ENCODE measurements around the gene TMEM151A.

TMEM151A gene

DNA sequence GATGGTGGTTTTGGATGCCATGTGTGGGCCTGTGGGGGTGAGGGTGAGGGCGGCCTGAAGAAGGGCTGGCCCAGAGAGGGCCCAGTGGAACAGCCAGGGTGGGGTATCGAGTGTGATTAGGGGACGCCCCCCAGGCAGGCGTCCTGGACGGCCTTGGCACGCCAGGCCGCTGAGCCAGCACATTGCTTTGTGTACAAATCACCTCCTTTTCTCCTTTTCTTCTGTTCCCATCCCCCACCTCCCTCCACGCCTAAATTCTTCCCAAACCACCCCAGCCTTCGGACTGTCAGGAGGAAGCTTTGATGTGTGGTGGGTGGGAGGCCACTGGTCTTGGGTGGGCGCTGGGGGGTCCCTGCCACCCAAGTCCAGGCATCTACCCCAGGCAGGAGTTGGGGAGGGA, 33.0 kb downstream of the TMEM151A start:
- DNase-seq: no peak

DNA sequence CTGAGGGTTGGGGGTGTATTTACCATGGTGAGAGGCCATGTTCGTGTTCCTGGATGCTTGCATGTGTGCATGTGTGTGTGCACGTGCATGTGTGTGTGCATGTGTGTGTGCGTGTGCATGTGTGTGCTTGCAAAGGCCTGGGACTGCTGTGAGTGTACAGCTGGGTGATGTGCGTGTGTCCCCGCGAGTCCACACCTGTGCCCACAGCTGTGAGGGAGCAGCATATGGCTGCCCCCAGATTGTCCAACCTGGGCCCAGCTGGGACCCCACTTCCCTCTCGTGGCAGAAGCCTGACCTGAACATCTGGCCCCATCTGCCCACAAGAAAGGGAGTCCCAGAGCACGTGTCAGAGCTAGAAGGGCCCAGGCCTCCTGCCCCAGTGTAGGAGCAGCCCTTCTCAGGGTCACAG, 33.6 kb downstream of the TMEM151A start:
- no peak for DNase-seq

DNA sequence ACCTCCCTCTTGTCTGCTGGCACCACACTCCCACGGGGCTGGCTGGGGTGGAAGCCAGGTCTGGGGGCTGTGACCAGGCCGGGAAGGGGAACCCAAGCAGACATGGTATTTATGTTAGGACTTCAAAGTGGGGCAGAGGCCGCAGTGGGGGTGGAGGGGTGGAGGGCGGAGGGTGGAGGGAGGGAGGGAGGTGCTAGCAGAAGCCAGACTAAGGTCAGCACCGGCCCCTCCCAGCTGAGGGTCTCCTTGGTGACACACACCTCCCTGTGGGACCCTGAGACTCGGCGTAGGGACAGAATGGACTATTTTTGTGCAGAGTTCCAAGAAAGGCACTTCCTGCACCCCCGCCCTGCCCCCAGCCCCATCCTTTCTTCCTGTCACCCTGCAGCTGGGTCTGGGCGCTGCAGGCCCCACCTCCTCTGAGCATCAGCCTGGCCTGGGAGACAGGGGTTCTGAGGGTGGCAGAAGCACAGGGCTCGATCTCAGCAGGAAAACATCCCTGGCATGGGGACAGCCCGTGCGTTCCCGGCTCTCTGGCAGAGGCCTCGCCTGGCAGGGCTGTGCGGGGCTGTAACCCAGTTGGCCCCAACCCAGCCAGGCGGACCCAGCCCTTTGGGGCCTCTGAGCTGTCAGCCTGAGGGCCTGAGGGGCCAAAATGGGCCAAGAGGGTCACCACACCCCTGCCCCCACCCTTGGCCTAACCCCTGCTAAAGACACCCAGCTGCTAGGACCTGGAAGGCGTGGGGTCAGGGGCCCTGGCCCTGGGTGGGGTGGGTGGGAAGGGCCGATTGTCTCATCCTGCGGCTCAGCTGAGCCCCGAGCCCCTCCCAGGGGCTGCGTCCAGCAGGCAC, 34.8 kb downstream of the TMEM151A start:
- peak; percentile 70 for DNase-seq

DNA sequence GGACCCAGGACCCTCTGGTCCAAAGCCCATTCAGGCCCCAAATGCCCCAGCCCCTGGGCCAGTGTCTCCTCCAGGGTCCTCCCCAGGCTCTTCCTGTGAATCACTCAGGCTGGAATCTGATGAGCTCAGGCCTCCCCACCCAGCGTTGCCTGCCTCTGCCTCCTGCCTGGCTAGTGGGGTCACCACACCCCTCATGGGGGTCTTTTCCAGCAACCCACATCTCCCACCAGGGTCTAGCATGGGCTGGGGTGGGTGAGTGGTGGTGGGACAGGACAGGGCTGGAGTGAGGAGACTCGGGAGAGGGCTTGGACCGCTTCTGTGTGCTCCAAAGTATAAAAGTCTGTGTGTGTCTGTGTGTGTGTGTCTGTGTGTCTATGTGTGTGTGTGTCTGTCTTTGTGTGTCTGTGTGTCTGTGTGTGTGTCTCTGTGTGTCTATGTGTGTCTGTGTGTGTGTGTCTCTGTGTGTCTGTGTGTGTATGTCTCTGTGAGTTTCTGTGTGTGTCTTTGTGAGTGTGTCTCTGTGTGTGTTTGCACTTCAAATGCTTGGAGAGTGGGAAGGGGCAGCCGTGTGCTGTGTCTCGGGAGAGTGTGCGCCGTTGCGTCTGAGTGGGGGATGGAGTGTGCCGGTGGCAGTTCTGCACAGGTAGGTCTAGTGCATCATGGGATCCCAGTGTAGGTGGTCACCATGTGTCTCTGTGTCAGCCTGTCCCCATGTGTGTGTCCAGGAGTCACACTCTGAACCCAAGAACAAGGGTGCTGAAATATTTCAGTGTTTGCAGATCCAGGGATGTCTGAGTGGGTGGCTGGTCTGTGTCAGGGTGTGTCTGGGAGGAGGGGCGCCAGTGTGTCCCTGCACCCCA, 35.7 kb downstream of the TMEM151A start:
- no peak for DNase-seq

DNA sequence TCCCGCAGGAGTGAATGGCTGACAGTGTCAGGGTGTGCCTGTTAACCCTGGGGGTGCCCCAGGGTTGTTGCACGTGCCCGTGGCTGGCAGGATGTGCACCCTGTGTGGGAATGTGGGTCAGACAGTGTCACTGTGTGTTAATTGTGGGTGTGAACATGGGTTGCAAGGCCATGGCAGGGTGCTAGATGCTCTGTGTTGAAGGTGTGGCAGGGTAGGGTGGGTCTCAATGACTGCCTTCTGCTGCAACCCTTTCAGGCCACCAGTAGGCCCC, 36.3 kb downstream of the TMEM151A start:
- DNase-seq: no peak

DNA sequence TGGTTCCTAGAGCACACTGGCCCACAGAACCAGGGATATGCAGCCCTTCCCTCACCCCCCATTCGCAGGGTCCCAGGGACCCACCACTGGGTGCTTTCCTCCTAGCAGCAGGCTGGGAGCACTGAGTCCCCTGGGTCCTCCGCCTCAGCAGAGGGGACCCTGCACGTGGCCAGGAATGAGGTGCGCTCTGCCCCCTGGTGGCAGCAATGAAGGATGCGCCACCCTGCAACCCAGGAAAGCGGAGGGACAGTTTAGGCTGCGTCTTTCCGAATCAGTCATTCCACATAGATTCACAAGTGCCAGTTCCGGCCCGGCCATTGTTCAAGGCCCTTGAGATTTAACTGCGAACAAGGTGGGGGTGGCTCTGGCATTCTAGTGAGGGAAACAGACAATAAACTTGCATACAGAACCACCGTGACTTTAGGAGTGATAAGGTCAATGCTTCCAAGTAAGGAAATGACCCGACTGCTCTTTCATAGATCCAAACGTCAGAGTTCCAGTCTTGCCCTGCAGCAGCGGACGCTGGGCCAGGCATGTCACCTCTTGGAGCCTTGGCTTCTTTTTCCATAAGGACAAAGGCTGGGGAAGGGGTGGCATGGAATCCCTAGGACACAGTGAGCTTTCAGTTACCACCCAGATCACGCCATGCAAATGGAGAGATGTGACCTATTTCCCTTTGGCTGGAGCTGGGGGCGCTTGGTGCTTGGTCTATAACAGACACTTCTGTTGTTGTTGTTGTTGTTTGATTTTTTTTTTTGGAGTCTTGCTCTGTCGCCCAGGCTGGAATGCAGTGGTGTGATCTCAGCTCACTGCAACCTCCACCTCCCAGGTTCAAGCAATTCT, 36.8 kb downstream of the TMEM151A start:
- peak; percentile 85 for DNase-seq

DNA sequence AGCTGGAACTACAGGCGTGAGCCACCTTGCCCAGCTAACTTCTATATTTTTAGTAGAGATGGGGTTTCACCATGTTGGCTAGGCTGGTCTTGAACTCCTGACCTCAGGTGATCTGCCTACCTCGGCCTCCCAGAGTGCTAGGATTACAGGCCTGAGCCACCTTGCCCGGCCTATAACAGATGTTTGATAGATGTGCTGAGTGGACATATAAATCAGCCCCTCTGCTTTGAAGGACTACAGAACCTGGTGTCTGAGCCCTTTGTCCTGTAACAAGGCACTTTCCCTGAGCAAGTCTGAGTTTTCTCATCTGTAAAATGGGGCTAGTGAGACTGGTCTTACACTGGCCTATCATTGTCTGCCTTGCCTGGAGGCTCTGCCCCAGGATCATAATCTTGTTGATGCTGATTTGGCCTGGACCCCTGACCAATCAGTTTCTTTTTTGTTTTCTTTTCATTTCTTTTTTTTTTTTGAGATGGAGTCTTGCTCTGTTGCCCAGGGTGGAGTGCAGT, 37.5 kb downstream of the TMEM151A start:
- DNase-seq: no peak

DNA sequence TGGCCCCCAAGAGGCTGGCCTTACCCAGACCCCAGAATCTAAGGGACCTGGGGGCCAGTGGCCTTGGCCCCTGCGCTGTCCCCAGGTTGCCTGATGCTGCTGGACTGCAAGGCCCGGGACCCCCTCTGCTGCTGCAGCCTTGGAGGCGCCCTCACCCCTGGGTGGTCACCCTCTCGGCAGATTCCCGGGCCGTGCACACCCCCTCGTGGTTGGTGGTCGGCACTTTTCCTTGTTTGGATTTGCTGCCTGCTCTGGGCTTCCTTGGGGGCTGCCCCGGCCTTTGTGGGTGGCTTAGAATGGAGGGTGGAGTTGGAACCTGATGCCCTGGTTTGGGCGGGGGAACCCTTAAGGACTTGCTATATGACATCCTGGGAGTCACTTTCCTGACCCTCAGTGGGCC, 39.2 kb downstream of the TMEM151A start:
- DNase-seq: no peak

DNA sequence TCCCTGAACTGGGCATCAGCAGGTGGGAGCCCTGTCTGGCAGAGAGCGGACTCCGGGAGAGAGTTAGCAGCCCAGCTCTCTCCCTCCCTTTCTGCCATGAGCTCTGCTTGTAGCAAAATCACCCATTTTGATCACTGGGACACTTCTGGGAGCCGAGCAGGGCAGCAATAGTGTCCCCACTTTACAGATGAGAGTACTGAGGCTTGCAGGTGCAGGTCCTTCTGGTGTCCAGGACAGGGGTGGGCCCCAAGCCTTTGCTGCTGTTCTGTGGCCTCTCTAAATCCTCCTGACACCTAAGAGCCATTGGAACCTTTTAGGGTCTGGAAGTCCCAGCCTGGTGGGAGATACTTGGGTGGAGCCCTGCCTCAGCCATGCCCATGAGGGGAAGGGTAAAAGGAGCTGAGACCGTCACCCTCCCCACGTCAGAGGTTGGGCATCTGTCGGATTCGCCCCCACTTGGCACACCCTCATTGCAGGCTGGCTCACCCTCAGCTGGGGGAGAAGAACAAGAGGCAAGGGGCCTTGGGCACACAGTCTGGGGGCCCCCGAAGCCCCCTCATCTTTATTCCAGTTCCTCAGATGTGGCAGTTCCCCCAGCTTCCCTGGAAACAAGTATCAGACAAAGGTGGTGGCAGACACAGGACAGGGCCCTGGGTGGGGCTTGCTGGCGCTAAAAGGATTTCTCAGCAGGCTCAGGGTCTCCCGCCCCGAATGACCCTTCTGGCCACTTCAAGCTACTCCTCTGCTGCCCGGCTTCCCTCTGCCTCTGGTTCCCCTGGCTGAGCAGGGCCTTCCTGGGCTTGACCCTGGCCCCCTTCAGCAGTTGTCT, 40.1 kb downstream of the TMEM151A start:
- DNase-seq: no peak

DNA sequence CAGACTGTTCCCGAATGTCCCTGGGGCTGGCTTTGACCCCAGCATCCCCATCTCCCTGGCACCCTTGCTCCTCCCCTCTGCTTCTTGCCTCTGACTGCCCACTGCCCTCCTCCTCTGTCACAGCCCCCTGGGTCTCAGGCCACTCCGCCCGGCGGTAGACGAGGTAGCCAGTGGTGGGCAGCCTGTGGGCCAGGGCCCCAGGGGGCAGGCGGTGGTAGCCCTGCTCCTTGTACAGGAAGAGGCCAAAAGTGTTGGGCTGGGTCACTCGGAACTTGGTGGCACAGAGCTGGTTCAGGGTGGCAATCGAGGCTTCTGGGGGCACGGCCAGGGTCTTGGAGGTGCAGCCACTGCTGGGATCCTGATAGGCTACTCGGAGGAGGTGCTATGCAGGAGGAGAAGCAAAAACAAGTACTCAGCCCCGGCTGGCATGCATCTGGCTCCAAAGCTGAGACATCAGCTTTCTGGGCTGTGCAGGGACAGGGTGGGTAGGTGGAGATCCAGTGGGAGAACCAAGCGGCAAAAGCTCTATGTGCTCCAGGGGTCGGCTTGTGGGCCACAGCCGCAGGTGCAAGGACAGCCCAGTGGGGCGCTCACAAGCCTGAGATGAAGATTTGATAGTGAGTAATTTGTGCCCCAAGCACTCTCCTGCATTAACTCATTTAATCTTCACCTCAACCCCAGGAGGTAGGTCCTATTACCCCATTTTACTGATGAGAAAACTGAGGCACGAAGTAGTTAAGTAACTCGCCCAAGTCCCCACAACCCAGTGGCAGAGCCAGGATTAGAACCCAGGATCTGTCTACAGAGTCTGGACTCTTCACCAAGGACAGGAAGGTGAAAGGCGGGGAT, 40.9 kb downstream of the TMEM151A start:
- no peak for DNase-seq

DNA sequence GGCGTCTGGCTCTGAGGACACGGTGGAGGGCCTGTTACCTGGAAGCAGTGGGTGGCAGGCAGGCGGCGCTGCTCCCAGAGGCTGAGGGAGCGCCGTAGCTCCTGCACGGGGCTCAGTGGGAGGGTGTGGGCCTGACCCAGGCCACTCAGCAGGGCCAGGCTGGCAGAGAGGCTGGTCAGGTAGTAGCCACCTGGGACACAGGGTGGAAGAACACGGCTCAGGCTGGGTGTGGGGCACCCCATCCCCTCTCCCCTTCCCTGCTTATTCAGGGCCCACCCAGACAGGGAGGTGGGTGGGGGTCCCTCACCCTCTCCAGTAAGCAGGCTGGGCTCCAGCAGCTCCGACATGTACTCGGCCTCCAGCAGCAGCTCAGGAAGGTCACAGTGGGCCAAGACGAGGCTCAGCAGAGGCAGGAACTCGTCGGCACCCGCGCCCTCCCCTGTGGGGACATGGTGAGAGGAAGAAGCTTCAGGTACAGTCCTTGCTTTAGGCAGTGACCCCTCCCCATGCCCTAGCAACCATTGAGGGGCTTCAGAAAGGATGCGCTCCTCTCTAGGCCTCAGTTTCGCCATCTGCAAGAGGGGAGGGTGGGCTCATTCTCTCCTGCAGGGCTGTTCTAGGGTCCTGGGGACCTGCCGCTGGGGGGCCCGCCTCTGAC, 41.7 kb downstream of the TMEM151A start:
- no peak for DNase-seq

DNA sequence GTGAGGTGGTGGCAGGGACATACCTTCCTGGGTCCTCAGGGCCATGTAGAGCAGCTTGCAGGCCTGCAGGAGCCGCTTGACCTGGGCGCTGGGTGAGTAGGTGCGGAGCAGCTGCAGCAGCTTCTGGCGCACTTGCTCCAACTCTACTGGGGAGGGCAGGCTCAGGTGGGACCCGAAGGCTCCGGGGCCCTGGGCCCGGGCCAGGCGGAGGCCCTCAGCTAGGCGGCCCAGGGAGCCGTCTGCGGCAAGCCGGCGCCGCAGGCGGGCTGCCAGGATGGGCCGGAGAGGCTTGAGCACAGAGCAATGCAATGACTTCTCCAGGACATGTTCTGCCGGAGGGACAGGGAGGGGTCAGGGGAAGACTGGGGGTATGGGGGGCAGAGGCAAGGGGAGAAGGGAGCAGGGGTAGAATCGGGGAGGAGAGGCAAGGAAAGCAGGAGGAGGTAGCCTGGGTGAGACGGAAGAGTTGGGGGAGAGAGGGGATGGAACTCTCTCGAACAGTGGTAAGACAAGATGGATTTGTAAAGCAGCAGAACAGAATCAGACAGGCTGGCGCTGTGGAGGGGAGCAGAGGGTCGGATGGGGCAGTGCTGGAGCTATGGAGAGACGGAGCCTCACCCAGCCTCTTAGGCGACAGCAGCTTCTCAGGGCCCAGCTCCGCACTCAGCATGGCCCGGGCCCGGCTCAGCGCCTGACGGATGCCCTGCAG, 42.4 kb downstream of the TMEM151A start:
- DNase-seq: no peak

DNA sequence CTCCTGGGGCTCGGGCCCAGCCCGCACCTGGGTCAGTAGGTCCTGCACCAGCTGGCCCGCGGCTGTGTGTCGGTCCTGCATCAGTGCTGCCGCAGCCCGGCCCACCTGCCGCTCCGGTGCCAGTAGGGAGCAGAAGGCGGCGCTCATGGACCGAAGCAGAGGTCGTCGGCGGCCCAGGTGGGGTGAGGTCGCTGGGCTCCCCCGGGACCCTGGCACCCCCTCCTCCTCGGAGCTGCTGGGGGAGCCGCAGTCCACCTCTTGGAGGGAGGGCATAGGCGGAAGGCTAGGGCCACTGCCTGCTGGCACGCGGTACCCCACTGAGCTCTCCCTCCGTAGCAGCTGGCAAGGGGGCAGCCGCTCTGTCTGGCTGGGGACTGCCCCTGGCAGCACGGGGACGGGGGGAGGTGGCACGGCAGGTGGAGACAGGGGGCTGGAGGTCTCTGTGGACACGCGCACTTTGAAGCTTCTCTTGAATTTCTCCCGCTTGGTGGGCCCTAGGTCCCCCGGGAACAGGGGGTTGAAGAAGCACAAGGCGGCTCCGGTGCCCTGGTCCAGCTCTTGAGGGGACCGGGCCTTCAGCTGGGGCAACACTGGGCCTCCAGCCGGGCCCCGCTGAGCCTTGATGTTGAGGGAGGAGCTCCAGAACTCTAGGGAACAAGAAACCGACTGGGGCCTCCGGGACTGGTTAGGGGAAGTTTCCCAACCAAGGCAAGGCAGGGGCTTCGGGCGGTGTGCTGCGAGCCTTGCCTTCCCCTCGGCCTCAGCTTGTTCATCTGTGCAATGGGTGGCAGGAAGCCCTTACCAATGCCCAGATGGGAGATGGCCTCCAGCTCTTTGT, 43.1 kb downstream of the TMEM151A start:
- no peak for DNase-seq

DNA sequence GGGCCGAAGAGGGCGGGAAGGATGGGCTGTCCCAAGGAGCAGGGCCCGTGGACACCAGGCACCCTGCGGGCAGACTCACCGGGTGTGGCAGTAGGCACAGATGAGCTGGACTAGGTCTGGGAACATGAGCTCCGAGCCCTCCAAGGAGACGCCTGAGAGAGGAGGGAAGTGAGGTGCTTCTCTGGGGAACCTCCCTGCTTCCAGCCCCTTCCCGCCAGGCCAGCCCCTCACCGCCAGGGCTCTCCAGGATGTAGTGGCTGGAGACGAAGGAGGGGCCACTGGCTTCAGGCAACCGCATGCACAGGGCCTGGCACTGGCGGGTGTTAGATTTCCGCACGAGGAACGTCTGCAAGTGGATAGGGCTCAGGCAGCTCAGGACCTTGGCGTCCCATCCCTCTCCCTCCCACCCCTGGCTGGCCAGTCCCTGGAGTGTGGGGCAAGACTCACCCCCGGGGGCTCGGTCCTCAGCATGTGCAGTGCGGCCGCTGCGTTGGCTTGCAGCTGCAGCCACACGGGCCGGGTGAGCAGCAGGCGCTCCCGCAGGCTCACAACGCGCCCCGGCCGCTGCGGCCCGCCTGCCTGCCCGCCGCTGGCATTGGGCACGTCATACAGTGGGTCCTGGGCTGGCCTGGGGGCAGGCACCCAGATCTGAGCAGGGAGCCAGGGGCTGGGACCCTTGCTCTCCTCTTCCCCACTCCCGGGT, 44.0 kb downstream of the TMEM151A start:
- peak; percentile 64 for DNase-seq

DNA sequence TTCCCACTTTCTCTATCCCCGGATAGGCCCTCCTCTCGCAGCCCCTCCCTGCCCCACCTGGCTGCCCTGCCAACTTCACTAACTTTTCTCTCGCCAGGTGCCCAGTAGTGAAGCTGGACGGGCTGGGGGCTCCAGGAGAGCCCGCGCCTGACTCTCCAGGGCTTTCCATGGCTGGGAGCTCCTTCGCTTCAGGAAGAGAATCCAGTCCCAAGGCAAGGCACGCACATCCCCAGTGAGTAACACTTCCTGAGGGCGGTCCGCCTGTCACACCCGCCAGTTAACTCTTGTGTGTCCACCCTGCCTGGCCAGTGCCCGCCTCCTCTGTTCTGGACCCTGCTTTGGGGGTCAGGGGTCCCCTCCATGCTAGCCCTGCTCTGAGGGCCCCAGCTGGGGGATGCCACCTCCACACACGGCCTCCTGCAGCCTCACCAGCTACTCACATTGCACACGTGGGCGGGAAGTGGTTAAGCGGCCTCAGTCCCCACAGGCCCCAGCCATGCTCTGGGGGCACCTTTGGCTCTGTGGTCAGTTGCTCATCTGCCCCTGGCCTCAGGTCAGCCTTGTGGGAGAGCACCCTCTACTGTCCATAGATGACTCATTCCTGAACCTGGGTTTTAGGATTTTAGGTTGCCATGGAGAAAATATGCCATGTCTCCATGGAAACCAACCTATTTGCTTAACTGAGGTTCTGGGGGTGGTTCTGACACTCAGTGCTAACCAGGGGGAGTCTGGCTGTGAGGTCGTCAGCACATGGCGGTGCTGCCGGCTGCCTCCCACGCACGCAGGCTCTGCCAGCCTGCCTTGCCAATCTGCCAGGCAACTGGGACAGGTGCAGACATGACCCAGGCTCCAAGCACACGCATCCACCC, 44.8 kb downstream of the TMEM151A start, which contains the start of gene RIN1:
Gene RIN1 (minus strand): TSS at position 201 of the 869 bp plus-strand sequence. CDS start 32 bp downstream, at position 169.
- DNase-seq: peak; percentile 77

DNA sequence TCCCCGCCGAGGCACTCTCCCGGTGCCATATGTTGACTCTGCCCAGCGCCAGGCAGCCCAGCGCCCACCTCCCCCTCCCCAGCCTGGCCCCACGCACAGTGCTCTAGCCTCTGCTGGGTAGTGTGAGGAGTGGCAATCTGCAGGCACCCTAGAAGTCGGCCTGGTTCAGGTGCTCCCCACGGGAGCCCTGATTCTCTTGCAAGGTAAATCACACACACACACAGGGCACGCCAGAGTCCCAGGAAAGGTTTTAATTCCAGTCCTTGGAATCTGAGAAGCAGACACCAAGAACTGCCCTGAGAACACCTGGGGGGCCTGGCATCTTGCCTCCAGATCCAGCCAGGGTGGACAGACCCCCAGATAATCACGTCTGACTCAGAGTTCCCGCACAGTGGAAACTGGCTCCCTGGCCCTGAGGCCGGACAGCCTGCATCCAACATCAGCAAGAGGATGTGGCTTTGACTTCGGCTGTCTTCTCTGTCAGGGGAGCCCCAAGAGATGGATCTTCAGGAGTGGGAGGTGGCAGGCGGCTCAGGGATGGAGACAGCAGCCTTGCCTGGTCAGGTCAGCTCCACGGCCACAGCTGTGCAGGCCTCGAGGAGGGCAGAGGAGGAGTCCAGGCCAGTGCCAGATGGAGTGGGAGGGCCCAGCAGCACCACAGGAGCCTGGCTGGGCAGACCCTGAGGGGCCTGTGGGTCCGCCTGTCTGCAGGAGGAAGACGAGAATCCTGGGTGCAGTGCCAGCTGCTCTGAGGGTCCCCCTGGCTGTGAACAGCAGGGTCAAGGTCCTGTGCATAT, 45.6 kb downstream of the TMEM151A start:
- DNase-seq: no peak
